Activated T-cell treated with anti-CD3 and anti-CD28 coated beads for 48 hours (primary cell): ENCODE data around the gene MKRN3.
"Not testable (repeated sequence)": the region's sequence is repeated elsewhere in the genome, so short reads cannot be mapped to it uniquely, and the experiment has no call there.

Experiments used
- DNase-seq: peaks from one replicate; pipeline ENCODE4 v3.0.0-alpha.2; 2020; ENCODE audit warnings: low read depth

MKRN3 gene

GRCh38 chr15:23589012-23589411 lies 23.5 kb downstream of the MKRN3 start:
- DNase-seq = no peak

DNA sequence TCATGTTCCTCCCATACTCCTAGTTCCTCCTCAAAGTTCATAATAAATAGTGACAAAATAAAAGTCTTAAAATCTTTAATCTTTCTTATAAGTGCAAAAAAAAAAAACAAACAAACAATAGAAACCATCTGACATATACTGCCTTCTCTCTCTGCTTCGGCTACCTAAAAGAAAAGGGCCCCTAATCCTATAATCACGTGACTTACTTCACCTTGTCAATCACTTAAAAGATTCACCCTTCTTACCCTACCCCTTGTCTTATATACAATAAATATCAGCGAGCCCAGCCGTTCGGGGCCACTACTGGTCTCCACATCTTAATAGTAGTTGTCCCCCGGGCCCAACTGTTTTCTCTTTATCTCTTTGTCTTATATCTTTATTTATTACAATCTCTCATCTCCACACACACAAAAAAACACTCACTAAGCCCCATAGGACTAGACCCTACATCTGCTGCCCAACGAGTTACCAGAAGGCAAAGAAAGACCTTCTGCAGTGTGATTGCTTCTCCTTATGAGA lies 28.8 kb downstream of the MKRN3 start:
- no peak for DNase-seq

DNA sequence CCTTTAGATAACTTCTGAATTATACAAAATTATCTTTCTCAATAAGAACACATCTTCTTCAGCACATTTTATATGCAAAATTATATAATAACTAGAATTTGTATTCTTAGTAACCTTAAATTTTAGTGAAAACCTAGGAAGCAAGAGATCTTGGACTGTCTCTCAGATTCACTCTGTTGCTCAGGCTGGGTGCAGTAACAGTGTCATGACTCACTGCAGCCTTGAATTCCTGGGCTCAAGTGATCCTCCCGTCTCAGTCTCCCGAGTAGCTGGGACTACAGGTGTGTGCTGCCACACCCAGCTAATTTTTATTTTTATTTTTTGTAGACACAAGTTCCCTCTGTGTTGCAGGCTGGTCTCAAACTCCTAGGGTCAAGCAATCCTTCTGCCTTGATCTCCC lies 29.9 kb downstream of the MKRN3 start:
- no peak for DNase-seq

GRCh38 chr15:23596736-23597135 lies 31.3 kb downstream of the MKRN3 start:
- DNase-seq = no peak

DNA sequence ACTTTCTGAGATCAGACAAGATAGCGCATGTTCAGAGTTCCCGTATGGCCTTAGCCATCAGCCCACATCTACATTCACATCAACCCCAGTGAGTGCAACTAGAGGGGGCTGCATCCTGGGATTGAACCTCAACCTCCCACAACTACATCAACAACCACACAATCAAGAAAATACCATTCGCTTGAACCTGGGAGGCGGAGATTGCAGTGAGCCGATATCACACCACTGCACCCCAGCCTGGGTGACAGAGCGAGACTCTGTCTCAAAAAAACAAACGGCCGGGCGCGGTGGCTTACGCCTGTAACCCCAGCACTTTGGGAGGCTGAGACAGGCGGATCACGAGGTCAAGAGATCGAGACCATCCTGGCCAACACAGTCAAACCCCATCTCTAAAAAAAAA lies 31.8 kb downstream of the MKRN3 start:
- not testable (repeated sequence) for DNase-seq

GRCh38 chr15:23599053-23599452 lies 33.6 kb downstream of the MKRN3 start:
- no peak for DNase-seq

DNA sequence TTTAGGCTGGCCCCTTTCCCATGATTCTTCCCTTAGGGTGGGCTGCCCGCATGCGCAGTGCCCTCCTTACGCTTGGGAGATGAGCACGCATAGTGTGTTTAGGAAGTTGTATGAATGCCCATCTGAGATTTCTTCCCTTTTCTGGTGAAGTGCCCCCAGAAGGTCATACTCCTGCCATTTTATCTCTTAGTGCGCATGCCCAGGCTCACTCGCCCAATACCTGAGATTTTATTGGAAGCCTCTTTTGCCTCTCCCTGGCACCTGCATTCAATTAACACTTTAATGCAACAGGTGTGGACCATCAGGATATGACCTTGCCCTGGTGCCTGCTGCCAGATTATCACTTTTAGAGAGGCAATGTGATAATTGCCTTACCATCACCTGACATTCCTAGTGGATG lies 36.6 kb downstream of the MKRN3 start:
- no peak for DNase-seq

DNA sequence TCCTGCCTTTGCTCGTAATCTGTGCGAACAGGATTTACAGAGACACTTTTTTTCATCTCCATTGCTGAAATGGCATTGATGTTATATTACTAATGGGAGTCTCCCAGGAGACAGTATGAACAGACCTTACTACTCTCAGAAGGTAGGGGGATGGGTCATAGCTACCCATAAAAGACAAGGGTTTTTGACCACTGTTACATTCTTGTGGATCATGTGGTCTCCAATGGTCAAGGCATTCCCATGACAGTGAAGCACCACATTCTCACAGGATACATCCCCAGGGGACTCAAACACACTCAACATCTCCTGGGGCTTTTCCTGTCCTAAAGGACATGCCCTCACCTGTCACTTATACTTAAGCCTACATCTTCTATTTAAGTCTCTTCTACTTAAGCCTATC lies 40.8 kb downstream of the MKRN3 start:
- no peak for DNase-seq

DNA sequence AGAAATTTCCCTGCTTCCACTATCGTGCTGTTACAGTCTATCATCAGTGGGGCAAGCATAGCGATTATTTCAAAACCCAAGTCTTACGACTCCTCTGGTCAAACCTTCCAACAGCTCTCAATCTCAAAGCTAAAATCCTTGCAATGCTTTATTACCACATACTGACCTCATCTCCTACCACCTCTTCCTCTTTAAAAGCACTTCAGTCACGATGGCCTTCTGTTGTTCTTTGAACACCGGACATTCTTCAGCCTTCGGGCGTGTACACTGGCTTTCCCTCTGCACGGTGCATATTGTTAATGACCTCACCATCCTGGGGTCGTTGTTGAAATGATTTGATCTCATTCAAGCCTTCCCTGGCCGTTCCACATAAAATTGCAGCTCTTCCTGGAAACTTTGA lies 51.1 kb downstream of the MKRN3 start:
- DNase-seq = no peak
